ENCODE measurements around the gene PPP3R1. TPM values are rescaled to one million over a fixed set of nuclear protein-coding genes. Genes with fewer than 3 reads are reported as not detected.
A peak's percentile ranks its signal among the peaks of the same experiment; 100 is the strongest.
"Not testable (repeated sequence)": the region's sequence is repeated elsewhere in the genome, so short reads cannot be mapped to it uniquely, and the experiment has no call there.

PPP3R1 gene
- total RNA-seq, 1 donor from 2014 or later: 28.0 TPM

DNA sequence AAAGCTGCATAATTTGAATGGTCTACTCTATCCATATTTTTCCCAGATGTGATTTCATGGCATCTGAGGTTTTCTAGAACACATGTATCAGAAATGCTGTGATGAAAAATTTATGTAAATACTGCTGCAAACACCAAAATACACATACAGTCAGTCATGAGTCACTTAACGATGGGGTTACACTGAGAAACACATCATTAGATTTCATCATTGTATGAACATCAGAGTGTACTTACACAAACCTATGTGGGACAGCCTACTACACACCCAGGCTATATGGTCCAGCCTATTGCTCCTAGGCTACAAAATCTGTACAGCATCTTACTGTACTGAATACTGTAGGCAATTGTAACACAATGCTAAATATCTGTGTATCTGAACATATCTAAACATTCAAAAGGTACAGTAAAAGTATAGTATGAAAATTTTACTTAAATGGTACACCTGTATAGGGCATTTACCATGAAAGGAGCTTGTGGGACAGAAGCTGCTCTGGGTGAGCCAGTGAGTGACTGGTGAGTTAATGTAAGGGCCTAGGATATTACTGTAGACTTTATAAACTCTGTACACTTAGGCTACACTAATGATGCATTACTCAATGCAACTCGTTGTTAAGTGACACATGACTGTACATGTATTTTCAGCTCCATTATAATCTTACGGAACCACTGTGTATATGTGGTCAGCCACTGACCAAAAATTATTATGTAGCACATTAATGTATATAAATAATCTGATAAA, 61.2 kb downstream of the PPP3R1 start:
- no peak for DNase-seq (ENCODE audit: low read depth)

- DNase-seq (ENCODE audit: low read depth): no peak
Observed at GRCh38 chr2:68189991-68190784, 62.1 kb downstream of the PPP3R1 start.

GRCh38 chr2:68188831-68189230, 63.5 kb downstream of the PPP3R1 start:
- no peak for DNase-seq (ENCODE audit: low read depth)

DNA sequence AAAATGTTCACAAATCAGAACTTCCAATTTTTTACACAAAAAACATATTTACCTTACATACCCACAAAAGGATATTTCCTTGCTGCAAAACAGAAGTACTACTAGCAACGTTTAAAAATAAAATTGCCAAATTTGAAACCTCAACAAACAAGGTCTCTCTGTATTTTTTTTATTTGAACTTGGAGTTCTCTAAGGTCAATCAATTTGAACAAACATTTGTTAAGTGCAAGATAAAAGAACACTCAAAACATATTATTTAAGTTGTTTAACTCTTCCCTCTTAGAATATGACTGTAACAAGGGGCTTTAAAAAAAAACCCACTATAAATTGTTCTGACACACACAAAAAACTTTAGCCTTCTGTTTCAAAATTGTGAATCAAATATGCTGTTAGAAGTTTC, 65.0 kb downstream of the PPP3R1 start:
- DNase-seq (ENCODE audit: low read depth): no peak

- DNase-seq (ENCODE audit: low read depth): peak; percentile 32
Observed at GRCh38 chr2:68185541-68186164, 66.7 kb downstream of the PPP3R1 start.

GRCh38 chr2:68182902-68183301, 69.4 kb downstream of the PPP3R1 start:
- DNase-seq (ENCODE audit: low read depth): no peak

- no peak for DNase-seq (ENCODE audit: low read depth)
Observed at GRCh38 chr2:68178954-68179627, 73.2 kb downstream of the PPP3R1 start.

DNA sequence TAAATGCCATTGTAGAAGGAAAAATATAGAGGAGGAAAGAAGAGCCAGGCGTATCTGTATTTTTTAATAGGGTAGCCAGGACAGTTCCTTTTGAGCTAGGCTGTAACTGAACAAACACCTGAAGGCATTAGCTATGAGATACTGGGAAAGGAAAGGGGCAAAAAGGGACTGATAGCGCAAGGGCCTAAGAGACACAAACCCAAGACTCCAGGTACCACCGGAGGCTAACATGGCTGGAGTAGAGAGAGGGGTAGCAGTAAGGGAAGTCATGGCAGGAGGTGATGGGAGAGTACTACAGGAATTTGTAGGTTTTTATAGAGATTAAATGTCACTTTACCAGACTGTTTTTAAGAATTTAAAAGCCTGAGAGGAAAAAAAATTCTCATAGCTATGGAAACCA, 73.9 kb downstream of the PPP3R1 start:
- DNase-seq (ENCODE audit: low read depth): no peak

DNA sequence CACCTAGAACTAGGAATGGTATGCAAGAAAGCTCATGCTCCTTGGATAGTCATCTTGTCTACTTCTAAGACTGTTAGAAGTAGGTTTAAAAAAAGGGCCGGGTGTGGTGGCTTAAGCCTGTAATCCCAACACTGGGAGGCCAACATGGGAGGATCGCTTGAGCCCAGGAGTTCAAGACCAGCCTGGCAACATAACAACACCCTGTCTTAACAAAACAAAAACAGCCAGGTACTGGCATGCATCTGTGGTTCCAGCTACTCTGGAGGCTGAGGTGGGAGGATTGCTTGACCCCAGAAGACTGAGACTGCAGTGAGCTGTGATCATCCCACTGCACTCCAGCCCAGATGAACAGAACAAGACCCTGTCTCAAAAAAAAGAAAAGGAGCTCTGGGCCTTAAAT, 74.8 kb downstream of the PPP3R1 start:
- DNase-seq (ENCODE audit: low read depth): no peak

- no peak for DNase-seq (ENCODE audit: low read depth)
Observed at GRCh38 chr2:68176657-68177056, 75.7 kb downstream of the PPP3R1 start.

- not testable (repeated sequence) for DNase-seq (ENCODE audit: low read depth)
Observed at GRCh38 chr2:68175210-68175609, 77.1 kb downstream of the PPP3R1 start.

- DNase-seq (ENCODE audit: low read depth): no peak
Observed at GRCh38 chr2:68172990-68173700, 79.2 kb downstream of the PPP3R1 start.

DNA sequence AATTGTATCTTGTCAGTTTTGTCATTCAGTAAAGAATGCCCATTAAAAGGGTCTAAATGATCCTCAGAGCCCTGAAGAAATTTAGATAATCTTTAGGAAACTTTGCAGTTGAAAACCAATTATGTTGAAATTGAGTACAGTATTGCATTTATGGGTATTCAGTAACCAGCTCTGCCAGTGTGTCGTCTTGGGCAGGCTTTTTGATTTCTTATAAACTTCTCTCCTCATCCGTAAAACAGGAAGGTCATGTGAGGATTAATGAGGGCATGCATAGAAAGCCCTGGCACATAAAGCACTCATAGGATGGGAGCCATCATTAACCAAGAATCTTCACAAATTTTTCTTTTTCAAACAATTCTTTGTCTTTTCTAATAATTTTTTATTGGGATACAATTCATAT, 79.8 kb downstream of the PPP3R1 start:
- DNase-seq (ENCODE audit: low read depth): no peak

- no peak for DNase-seq (ENCODE audit: low read depth)
Observed at GRCh38 chr2:68171684-68172083, 80.6 kb downstream of the PPP3R1 start.

DNA sequence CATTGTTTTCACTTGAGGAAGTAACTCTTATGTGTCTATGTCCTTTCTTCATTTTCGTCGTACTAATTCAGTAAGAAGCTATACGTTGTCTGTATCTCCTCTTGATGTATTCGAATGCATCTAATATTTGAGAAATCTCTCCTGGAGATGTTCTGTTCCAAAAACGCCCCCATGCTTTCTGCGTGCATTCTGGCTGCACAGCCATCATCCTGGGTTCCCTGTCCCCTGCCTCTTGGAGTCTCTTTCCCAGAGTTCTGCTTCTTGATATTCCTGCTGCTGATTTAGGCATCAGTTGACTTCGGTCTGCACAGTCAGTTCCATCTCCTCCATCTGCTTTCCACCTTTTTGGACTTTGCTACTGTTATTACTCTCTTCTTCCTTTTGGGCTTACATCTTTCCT, 81.2 kb downstream of the PPP3R1 start:
- no peak for DNase-seq (ENCODE audit: low read depth)

- DNase-seq (ENCODE audit: low read depth): no peak
Observed at GRCh38 chr2:68169308-68169707, 83.0 kb downstream of the PPP3R1 start.

DNA sequence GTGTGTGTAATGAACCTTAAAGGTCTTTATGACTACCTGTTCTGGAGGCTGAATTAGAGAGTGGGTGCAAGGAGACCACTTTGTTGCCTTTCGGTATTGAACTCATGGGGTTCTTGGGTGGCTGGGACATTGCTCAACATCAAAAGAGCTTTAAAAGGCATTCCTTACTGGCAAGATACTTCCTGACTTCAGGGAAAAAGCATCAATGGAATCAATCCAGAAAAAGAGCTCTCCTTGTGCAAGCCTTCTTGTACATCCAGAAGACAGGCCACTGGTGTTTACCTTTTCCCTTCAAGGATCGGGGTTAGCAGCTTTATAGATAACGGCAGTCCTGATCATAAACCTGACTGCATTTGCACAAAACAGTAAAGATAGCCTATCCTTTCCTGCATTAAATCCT, 85.1 kb downstream of the PPP3R1 start:
- DNase-seq (ENCODE audit: low read depth): no peak

- DNase-seq (ENCODE audit: low read depth): no peak
Observed at GRCh38 chr2:68163641-68164040, 88.7 kb downstream of the PPP3R1 start.

DNA sequence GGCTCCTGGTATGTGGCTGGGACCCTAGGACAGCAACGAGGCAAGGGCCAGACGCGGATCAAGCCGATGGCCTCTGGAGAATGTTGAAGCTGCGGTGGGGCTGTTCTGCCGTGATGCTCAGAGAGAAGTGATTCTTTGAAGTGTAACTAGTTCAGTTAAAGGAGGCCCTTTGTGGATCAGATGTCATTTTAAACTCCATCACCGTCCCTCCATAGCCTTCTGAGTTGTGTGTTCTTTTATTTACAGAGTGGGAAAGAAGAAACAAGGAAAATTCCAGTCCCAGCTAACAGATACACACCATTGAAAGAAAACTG, 94.2 kb downstream of the PPP3R1 start:
- DNase-seq (ENCODE audit: low read depth): no peak

GRCh38 chr2:68157402-68158133, 94.8 kb downstream of the PPP3R1 start, which contains the start of gene PNO1:
PNO1 (plus strand) TSS chr2:68157888; CDS start chr2:68157935, 47 bp downstream.
- DNase-seq (ENCODE audit: low read depth): peak; percentile 97

Data from myocyte (in vitro differentiated cells).